SK-N-SH (cell line): ENCODE measurements around the gene DOK6. TPM values are rescaled to one million over a fixed set of nuclear protein-coding genes. Genes with fewer than 3 reads are reported as not detected.

Experiments used
- CTCF ChIA-PET: fragments of 300-600, 350-600 bp; formaldehyde crosslinking; extraction: SDS; loops from one replicate; lab custom pipeline; 2021; lab: Yijun Ruan, JAX
- POLR2A ChIA-PET: fragments of 350-600 bp; sonication (Branson Sonifier 250); formaldehyde crosslinking; extraction: SDS; loops from one replicate; lab custom pipeline; 2020; ENCODE audit warnings: antibody characterized with exemption, inconsistent platforms; lab: Yijun Ruan, JAX
- DNase-seq: peaks from one replicate; pipeline ENCODE4 v3.0.0; 2012
- H2AFZ ChIP-seq: fragments of 200-600 bp; sonication (generic); 2 replicates; pipeline ENCODE4 v1.8.1; 2016; ENCODE audit warnings: antibody characterized with exemption, mild to moderate bottlenecking, low read depth
- H3F3A ChIP-seq: fragments of 200-600 bp; sonication (generic); replicated peaks from 2 replicates; pipeline ENCODE3; 2016; ENCODE audit warnings: antibody characterized with exemption, mild to moderate bottlenecking; ENCODE audit not compliant: insufficient read depth
- H3K27ac ChIP-seq, 2 experiments: fragments of 200-500 bp in 1 of 2; fragments of 200-600 bp in 1 of 2; sonication (Bioruptor generic) in 1 of 2; sonication (generic), shearing (Covaris generic) in 1 of 2; 2 replicates each; pipeline versions ENCODE4 v1.5.1 to v1.6.1; 2014 to 2016; ENCODE audit warnings: low read depth in 2 of 2, inconsistent platforms in 1 of 2, low read length in 1 of 2, mild to moderate bottlenecking in 1 of 2, mixed read lengths in 1 of 2
- H3K27me3 ChIP-seq: fragments of 200-600 bp; sonication (generic), shearing (Covaris generic); 2 replicates; pipeline ENCODE4 v1.6.1; 2016; ENCODE audit warnings: mixed run types; ENCODE audit not compliant: insufficient read depth
- H3K36me3 ChIP-seq, 2 experiments: fragments of 200-500 bp in 1 of 2; fragments of 200-600 bp in 1 of 2; sonication (Bioruptor generic) in 1 of 2; sonication (generic) in 1 of 2; replicated peaks in 1 of 2; 2 replicates each; pipeline versions ENCODE3 to v1.5.1; 2014 to 2016; ENCODE audit warnings: low read length in 1 of 2, mild to moderate bottlenecking in 1 of 2; ENCODE audit not compliant: insufficient read depth in 2 of 2, control insufficient read depth in 1 of 2
- H3K4me1 ChIP-seq, 2 experiments: fragments of 200-500 bp in 1 of 2; fragments of 200-600 bp in 1 of 2; sonication (Bioruptor generic) in 1 of 2; sonication (generic), shearing (Covaris generic) in 1 of 2; 2 replicates each; pipeline versions ENCODE4 v1.5.1 to v1.6.1; 2014 to 2016; ENCODE audit warnings: low read depth in 1 of 2, low read length in 1 of 2, mixed run types in 1 of 2; ENCODE audit not compliant: insufficient read depth in 2 of 2, control insufficient read depth in 1 of 2
- H3K4me2 ChIP-seq: fragments of 200-600 bp; sonication (generic), shearing (Covaris generic); 2 replicates; pipeline ENCODE4 v1.6.1; 2017; ENCODE audit warnings: mixed run types
- H3K4me3 ChIP-seq, 2 experiments: fragments of 200-500 bp in 1 of 2; fragments of 200-600 bp in 1 of 2; sonication (Bioruptor generic) in 1 of 2; sonication (generic), shearing (Covaris generic) in 1 of 2; 2 replicates each; pipeline versions ENCODE4 v1.5.1 to v1.8.1; 2014 to 2016; ENCODE audit warnings: low read depth in 2 of 2, inconsistent platforms in 1 of 2, low read length in 1 of 2, mild to moderate bottlenecking in 1 of 2, mixed read lengths in 1 of 2, moderate library complexity in 1 of 2
- H3K79me2 ChIP-seq: fragments of 200-600 bp; sonication (generic); 2 replicates; pipeline ENCODE4 v1.8.1; 2017; ENCODE audit warnings: mild to moderate bottlenecking; ENCODE audit not compliant: insufficient read depth
- H3K9ac ChIP-seq: fragments of 200-600 bp; sonication (generic); 2 replicates; pipeline ENCODE4 v1.6.1; 2017; ENCODE audit warnings: mixed run types
- H3K9me2 ChIP-seq: fragments of 200-600 bp; sonication (generic); 2 replicates; pipeline ENCODE4 v1.6.1; 2017; ENCODE audit warnings: mixed run types
- H3K9me3 ChIP-seq: fragments of 200-600 bp; sonication (generic); 2 replicates; pipeline ENCODE4 v1.6.1; 2017; ENCODE audit warnings: mixed run types, mild to moderate bottlenecking, moderate library complexity
- H4K20me1 ChIP-seq: fragments of 200-600 bp; sonication (generic); 2 replicates; pipeline ENCODE4 v1.6.1; 2017; ENCODE audit warnings: mild to moderate bottlenecking, mixed run types; ENCODE audit not compliant: insufficient read depth
- EP300 ChIP-seq, 2 experiments: IDR thresholded peaks; 2 replicates each; pipeline versions ENCODE4 v1.4.0 to v1.6.1; 2012; ENCODE audit warnings: borderline replicate concordance in 1 of 2, low read depth in 1 of 2, low read length in 1 of 2
- EZH2phosphoT487 ChIP-seq: fragments of 200-600 bp; sonication (generic); IDR thresholded peaks from 2 replicates; pipeline ENCODE4 v1.6.1; 2017; ENCODE audit warnings: low read depth, mixed run types, mild to moderate bottlenecking, antibody characterized with exemption, moderate library complexity, borderline replicate concordance
- FOXJ3 ChIP-seq: sonication (generic); formaldehyde crosslinking; IDR thresholded peaks from 2 replicates; pipeline ENCODE4 v1.5.1; 2020; ENCODE audit warnings: mild to moderate bottlenecking, missing genetic modification reagents
- FOXM1 ChIP-seq: IDR thresholded peaks from 2 replicates; pipeline ENCODE4 v1.4.0; 2012; ENCODE audit warnings: low read depth, mild to moderate bottlenecking
- GABPA ChIP-seq: IDR thresholded peaks from 2 replicates; pipeline ENCODE4 v1.4.0; 2012; ENCODE audit warnings: low read depth, mild to moderate bottlenecking
- GATA2 ChIP-seq: sonication (generic); formaldehyde crosslinking; IDR thresholded peaks from 2 replicates; pipeline ENCODE4 v1.5.0; 2020; ENCODE audit warnings: mild to moderate bottlenecking, missing genetic modification reagents
- IRF3 ChIP-seq: fragments of 150-350 bp; IDR thresholded peaks from 2 replicates; pipeline ENCODE4 v1.6.1; 2016; ENCODE audit warnings: mild to moderate bottlenecking, low read depth, low read length
- MAX ChIP-seq: IDR thresholded peaks from 2 replicates; pipeline ENCODE4 v1.4.0; 2012; ENCODE audit warnings: low read depth
- MEF2A ChIP-seq: IDR thresholded peaks from 2 replicates; pipeline ENCODE4 v1.4.0; 2012; ENCODE audit warnings: low read depth, borderline replicate concordance
- NRF1 ChIP-seq: IDR thresholded peaks from 2 replicates; pipeline ENCODE4 v1.6.1; 2012; ENCODE audit warnings: low read depth, mild to moderate bottlenecking, low read length
- PBX3 ChIP-seq: IDR thresholded peaks from 2 replicates; pipeline ENCODE4; 2012
- POLR2AphosphoS5 ChIP-seq: IDR thresholded peaks from 2 replicates; pipeline ENCODE4 v1.6.1; 2012; ENCODE audit warnings: low read depth, low read length
- RCOR1 ChIP-seq: fragments of 150-350 bp; IDR thresholded peaks from 2 replicates; pipeline ENCODE4 v1.6.1; 2017; ENCODE audit warnings: antibody characterized with exemption, low read length
- RFX5 ChIP-seq: IDR thresholded peaks from 2 replicates; pipeline ENCODE4 v1.6.1; 2012; ENCODE audit warnings: mild to moderate bottlenecking, improper control_type of control experiment, low read length
- RXRA ChIP-seq: IDR thresholded peaks from 2 replicates; pipeline ENCODE4 v1.4.0; 2012; ENCODE audit warnings: low read depth, mild to moderate bottlenecking, borderline replicate concordance
- TCF12 ChIP-seq: IDR thresholded peaks from 2 replicates; pipeline ENCODE4 v1.4.0; 2012
- TEAD4 ChIP-seq: IDR thresholded peaks from 2 replicates; pipeline ENCODE4 v1.4.0; 2012; ENCODE audit warnings: mild to moderate bottlenecking, borderline replicate concordance; ENCODE audit not compliant: insufficient read depth
- ZBTB33 ChIP-seq: IDR thresholded peaks from 2 replicates; pipeline ENCODE4 v1.4.0; 2012; ENCODE audit warnings: low read depth, borderline replicate concordance
- WGBS: methylation state at CpG from one replicate; pipeline ENCODE4 v1.1.6; 2017; ENCODE audit warnings: low lambda C conversion rate; 5-methylcytosine and 5-hydroxymethylcytosine counted together
- polyA plus RNA-seq, 3 experiments: library from polyadenylated mRNA; depleted of rRNA; stranded (reverse); fragments of >200 nt; gene quantifications; 2 replicates each; pipeline ENCODE4 v1.2.3, GENCODE V29; 2012

The DOK6 gene
- polyA plus RNA-seq, 1 of the 3 experiments (the other 2 are of a cell fraction) = 3.9 TPM

GRCh38 chr18:69725009-69725408 lies 324.3 kb downstream of the DOK6 start:
- 89% methylated on average over 8 of the region's 8 CpGs for WGBS
- no peak overlapping the region for H3K4me3 ChIP-seq
- no peaks in the 10 kb centered on the region for H3K27me3 ChIP-seq
- H4K20me1 ChIP-seq = no peaks in the 10 kb centered on the region
- H3K4me1 ChIP-seq = peaks cover 0 to 6% of the 10 kb centered on the region in 2 experiments; a peak in 2 of 4 replicates
- ChIA-PET POLR2A (no interaction called here), CTCF (no interaction called here)
- no peak overlapping the region for H2AFZ ChIP-seq
- no peak overlapping the region for H3K9ac ChIP-seq
- H3K79me2 ChIP-seq = no peaks in the 10 kb centered on the region
- H3K4me2 ChIP-seq = no peak overlapping the region
- H3K27ac ChIP-seq = no peak overlapping the region
- DNase-seq = no peak
- 0 out of 2 replicates have a peak, but pooled peaks cover 4% of the 10 kb centered on the region for H3K9me3 ChIP-seq
- no peaks in the 10 kb centered on the region for H3F3A ChIP-seq
- no peak for TF ChIP-seq RFX5
- TF ChIP-seq TCF12 = no peak
- TF ChIP-seq EZH2phosphoT487 = no peak
- TF ChIP-seq ZBTB33 = no peak
- TF ChIP-seq MAX = no peak
- no peak for TF ChIP-seq NRF1
- TF ChIP-seq FOXM1 = no peak
- no peak for TF ChIP-seq RCOR1
- TF ChIP-seq GABPA = no peak
- TF ChIP-seq POLR2AphosphoS5 = no peak
- TF ChIP-seq MEF2A = no peak
- TF ChIP-seq RXRA = no peak
- TF ChIP-seq TEAD4 = no peak
- no peak for TF ChIP-seq GATA2 (CRISPR knock-in tag)
- TF ChIP-seq IRF3 = no peak
- no peak for TF ChIP-seq PBX3
- no peak for TF ChIP-seq EP300 (IDR thresholded peaks at IDR 0.05; ENCODE audit: borderline replicate concordance in 1 of 2, low read depth in 1 of 2, low read length in 1 of 2)
- TF ChIP-seq FOXJ3 (CRISPR knock-in tag) = no peak
- TF ChIP-seq, all 33 proteins: peak for 0
- Histone ChIP-seq H3K9me2 (no peaks in the 10 kb centered on the region), H3K36me3 (no peaks in the 10 kb centered on the region)
